Natural killer cell (primary cell): ENCODE data around the gene PPP4R3B. TPM values are rescaled to one million over a fixed set of nuclear protein-coding genes. Genes with fewer than 3 reads are reported as not detected.
"Not testable (repeated sequence)": the region's sequence is repeated elsewhere in the genome, so short reads cannot be mapped to it uniquely, and the experiment has no call there.

Experiments
- ATAC-seq, 3 donors: fragments of 150-1000 bp in 2 of 3; fragments of 200-7000 bp in 1 of 3; cut with Tn5 transposase; 1 replicate in 1 of 3; 2 replicates in 2 of 3; pipeline ENCODE4 v1.10.0; 2021; ENCODE audit warnings: mild to moderate bottlenecking in 2 of 3, moderate library complexity in 2 of 3
- DNase-seq, 2 donors: peaks; one replicate each; pipeline versions ENCODE4 v3.0.0 to v3.0.0-alpha.2; 2013 to 2021; ENCODE audit warnings: mixed read lengths in 1 of 2
- H3K27ac ChIP-seq: one replicate; pipeline ENCODE4 v1.5.1; 2013; ENCODE audit warnings: mild to moderate bottlenecking, low read length
- H3K27me3 ChIP-seq: one replicate; pipeline ENCODE4 v1.6.1; 2013; ENCODE audit warnings: low read length; ENCODE audit not compliant: control insufficient read depth, insufficient read depth
- H3K36me3 ChIP-seq: one replicate; pipeline ENCODE4 v1.6.1; 2013; ENCODE audit warnings: low read length; ENCODE audit not compliant: control insufficient read depth, insufficient read depth
- H3K4me1 ChIP-seq: one replicate; pipeline ENCODE4 v1.6.1; 2013; ENCODE audit warnings: low read length; ENCODE audit not compliant: control insufficient read depth, insufficient read depth
- H3K4me3 ChIP-seq: one replicate; pipeline ENCODE4 v1.5.1; 2013; ENCODE audit warnings: low read length
- H3K9me3 ChIP-seq: one replicate; pipeline ENCODE4 v1.6.1; 2013; ENCODE audit warnings: low read length; ENCODE audit not compliant: control insufficient read depth, insufficient read depth
- H3K27ac Mint-ChIP-seq, 2 donors: one replicate each; pipeline ENCODE4 v1.8.0; 2022; ENCODE audit warnings: mild to moderate bottlenecking in 2 of 2, mixed read lengths in 2 of 2, moderate library complexity in 1 of 2
- H3K27me3 Mint-ChIP-seq, 2 donors: one replicate each; pipeline ENCODE4 v1.8.0; 2022; ENCODE audit warnings: low read depth in 2 of 2, mixed read lengths in 2 of 2
- H3K36me3 Mint-ChIP-seq: one replicate; pipeline ENCODE4 v1.8.0; 2022; ENCODE audit warnings: mixed read lengths
- H3K4me1 Mint-ChIP-seq, 2 donors: one replicate each; pipeline ENCODE4 v1.8.0; 2022; ENCODE audit warnings: mixed read lengths in 2 of 2
- H3K4me3 Mint-ChIP-seq: one replicate; pipeline ENCODE4 v1.8.0; 2022; ENCODE audit warnings: mild to moderate bottlenecking, moderate library complexity, mixed read lengths
- H3K9me3 Mint-ChIP-seq, 2 donors: one replicate each; pipeline ENCODE4 v1.8.0; 2022; ENCODE audit warnings: mixed read lengths in 2 of 2
- CTCF ChIP-seq: fragments of 200-600 bp; IDR thresholded peaks from one replicate; pipeline ENCODE4 v1.8.0; 2022; ENCODE audit warnings: antibody characterized with exemption
- WGBS: methylation state at CpG from one replicate; pipeline ENCODE4 v1.1.7; 2013; ENCODE audit warnings: missing lambda C conversion rate; ENCODE audit not compliant: insufficient coverage; 5-methylcytosine and 5-hydroxymethylcytosine counted together
- intact Hi-C: fragments of 100-400 bp; cut with micrococcal nuclease; formaldehyde crosslinking; loops from one replicate; pipeline ENCODE4 v1.14.2; 2022
- total RNA-seq, 4 donors: library from RNA; stranded (reverse); fragments of 120-200 nt in 1 of 4; gene quantifications; one replicate each; pipeline versions ENCODE4 v1.2.3 to v1.2.4, GENCODE V29; 2013 to 2022

Gene PPP4R3B
- total RNA-seq, 3 donors from 2014 or later (not counting 1 experiment from before 2014, with no cell fraction given): 65.1 to 97.9 (median 84.9) TPM

GRCh38 chr2:55555977-55556376 lies 61.4 kb downstream of the PPP4R3B start:
- Histone ChIP-seq H3K4me3 (no peak overlapping the region), H3K9me3 (no peaks in the 10 kb centered on the region), H3K27me3 (no peaks in the 10 kb centered on the region), H3K4me1 (no peaks in the 10 kb centered on the region), H3K36me3 (peaks cover 58% of the 10 kb centered on the region), H3K27ac (no peak overlapping the region)
- peaks cover 5 to 13% of the 10 kb centered on the region in 2 donors for H3K4me1 Mint-ChIP-seq
- no peaks in the 10 kb centered on the region for H3K27me3 Mint-ChIP-seq
- intact Hi-C loops: no loop called here
- peak overlapping the region in 1 of 2 donors; percentile 61 for H3K27ac Mint-ChIP-seq
- H3K36me3 Mint-ChIP-seq: peaks cover 22% of the 10 kb centered on the region
- ATAC-seq: no peak
- DNase-seq: no peak
- H3K9me3 Mint-ChIP-seq: no peaks in the 10 kb centered on the region
- TF ChIP-seq CTCF: no peak
- H3K4me3 Mint-ChIP-seq: no peak overlapping the region

GRCh38 chr2:55553321-55553720 lies 64.1 kb downstream of the PPP4R3B start:
- Histone ChIP-seq H3K9me3 (no peaks in the 10 kb centered on the region), H3K4me3 (no peak overlapping the region), H3K27ac (no peak overlapping the region), H3K27me3 (no peaks in the 10 kb centered on the region), H3K36me3 (peaks cover 59% of the 10 kb centered on the region), H3K4me1 (no peaks in the 10 kb centered on the region)
- 100% methylated on average over 2 of the region's 3 CpGs for WGBS
- Mint-ChIP-seq H3K27ac (peak overlapping the region; percentile 31 to 60), H3K4me3 (no peak overlapping the region), H3K36me3 (peaks cover 10% of the 10 kb centered on the region), H3K27me3 (no peaks in the 10 kb centered on the region), H3K4me1 (peaks cover 5 to 9% of the 10 kb centered on the region in 2 donors), H3K9me3 (no peaks in the 10 kb centered on the region)
- TF ChIP-seq CTCF: no peak
- no peak for ATAC-seq
- DNase-seq: no peak
- intact Hi-C loops: no loop called here

GRCh38 chr2:55550368-55551102 lies 66.9 kb downstream of the PPP4R3B start:
- Histone ChIP-seq H3K27me3 (no peaks in the 10 kb centered on the region), H3K4me3 (no peak overlapping the region), H3K4me1 (no peaks in the 10 kb centered on the region), H3K9me3 (no peaks in the 10 kb centered on the region), H3K36me3 (peaks cover 49% of the 10 kb centered on the region), H3K27ac (no peak overlapping the region)
- intact Hi-C loops: no loop called here
- peak overlapping the region; percentile 18 to 33 for H3K27ac Mint-ChIP-seq
- H3K27me3 Mint-ChIP-seq: no peaks in the 10 kb centered on the region
- DNase-seq (no peak), ATAC-seq (no peak)
- H3K4me1 Mint-ChIP-seq: peaks cover 5 to 9% of the 10 kb centered on the region in 2 donors
- 89% methylated on average over 4 of the region's 4 CpGs for WGBS
- H3K9me3 Mint-ChIP-seq: no peaks in the 10 kb centered on the region
- no peak for TF ChIP-seq CTCF
- H3K4me3 Mint-ChIP-seq: no peak overlapping the region
- H3K36me3 Mint-ChIP-seq: no peaks in the 10 kb centered on the region

- H3K27me3 Mint-ChIP-seq, H3K9me3 Mint-ChIP-seq, H3K4me3 Mint-ChIP-seq, H3K4me3 ChIP-seq, H3K4me1 Mint-ChIP-seq, DNase-seq, H3K9me3 ChIP-seq, H3K27me3 ChIP-seq, H3K27ac ChIP-seq, intact Hi-C loops, H3K4me1 ChIP-seq, H3K36me3 Mint-ChIP-seq: not testable (repeated sequence)
- peak in 1 of 3 donors; percentile 39 for ATAC-seq
- WGBS: 96% methylated on average over 8 of the region's 8 CpGs
- H3K36me3 ChIP-seq: peaks cover 39% of the 10 kb centered on the region
- H3K27ac Mint-ChIP-seq: peak overlapping the region in 1 of 2 donors; percentile 18
Measured at GRCh38 chr2:55547679-55548078, 69.7 kb downstream of the PPP4R3B start.
